Parietal lobe (tissue), 1 donor: ENCODE data around the gene SUOX. TPM values are rescaled to one million over a fixed set of nuclear protein-coding genes. Genes with fewer than 3 reads are reported as not detected.

Source experiments
- total RNA-seq: library from RNA; depleted of rRNA; stranded (reverse); fragments of >200 nt; gene quantifications from one replicate; pipeline ENCODE4 v1.2.3, GENCODE V29; 2014

The SUOX gene
- total RNA-seq: 11.9 TPM

DNA sequence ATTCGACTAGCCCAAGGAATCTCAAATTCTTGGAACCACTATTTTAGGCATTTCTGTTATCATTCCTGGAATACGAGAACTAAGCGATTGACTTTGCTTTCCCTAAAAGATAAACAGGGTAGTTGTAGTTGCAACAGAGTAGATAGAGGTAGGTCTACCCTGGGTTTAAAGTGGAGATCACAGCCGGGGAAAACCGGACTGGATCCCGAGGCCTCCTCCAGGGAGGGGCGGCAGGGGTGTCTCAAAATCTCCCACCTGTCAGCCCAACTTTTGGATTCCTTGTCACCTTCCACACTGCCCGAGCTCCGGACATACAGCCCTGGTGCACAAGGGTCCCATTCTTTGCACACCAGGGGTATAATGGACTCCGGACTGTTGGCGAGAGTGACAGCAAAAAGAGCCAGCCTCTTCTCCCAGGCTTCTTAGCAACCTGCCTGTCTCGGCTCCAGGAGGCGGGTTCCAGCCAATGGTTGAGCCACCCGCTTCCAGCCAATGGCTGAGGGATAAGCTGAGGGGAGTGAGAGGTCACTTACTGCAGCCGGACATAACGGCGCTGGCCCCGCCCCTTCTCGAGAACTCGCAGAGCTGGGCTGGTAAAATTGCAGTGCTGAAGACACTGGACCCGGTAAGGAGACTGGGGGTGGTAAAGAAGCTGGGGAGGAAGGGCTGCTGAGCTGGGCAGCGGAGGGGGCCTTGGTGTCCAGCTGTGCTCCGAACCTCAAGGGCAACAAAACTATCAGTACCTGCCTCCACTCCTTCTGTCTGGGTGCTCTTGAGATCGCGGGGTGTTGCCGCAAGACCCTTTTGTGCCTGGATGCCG lies at the start of gene SUOX:
TSS of gene SUOX (plus strand) at position 562 of the 820 bp plus-strand sequence. CDS start 4,946 bp downstream, outside the sequence.

GRCh38 chr12:55965941-55966407 lies 31.1 kb upstream of the SUOX start, which contains the start of gene PMEL:
Gene PMEL (minus strand): TSS chr12:55966042. CDS start chr12:55966011, 31 bp downstream.

GRCh38 chr12:55966408-55967281 lies 30.4 kb upstream of the SUOX start, which contains the start of gene CDK2:
Gene CDK2 (plus strand): TSS chr12:55966830. CDS start chr12:55967009, 179 bp downstream.

GRCh38 chr12:55973599-55974307 lies 23.3 kb upstream of the SUOX start, which contains the start of gene RAB5B:
Gene RAB5B (plus strand): TSS chr12:55974078. CDS start chr12:55986961, 12,883 bp downstream.

DNA sequence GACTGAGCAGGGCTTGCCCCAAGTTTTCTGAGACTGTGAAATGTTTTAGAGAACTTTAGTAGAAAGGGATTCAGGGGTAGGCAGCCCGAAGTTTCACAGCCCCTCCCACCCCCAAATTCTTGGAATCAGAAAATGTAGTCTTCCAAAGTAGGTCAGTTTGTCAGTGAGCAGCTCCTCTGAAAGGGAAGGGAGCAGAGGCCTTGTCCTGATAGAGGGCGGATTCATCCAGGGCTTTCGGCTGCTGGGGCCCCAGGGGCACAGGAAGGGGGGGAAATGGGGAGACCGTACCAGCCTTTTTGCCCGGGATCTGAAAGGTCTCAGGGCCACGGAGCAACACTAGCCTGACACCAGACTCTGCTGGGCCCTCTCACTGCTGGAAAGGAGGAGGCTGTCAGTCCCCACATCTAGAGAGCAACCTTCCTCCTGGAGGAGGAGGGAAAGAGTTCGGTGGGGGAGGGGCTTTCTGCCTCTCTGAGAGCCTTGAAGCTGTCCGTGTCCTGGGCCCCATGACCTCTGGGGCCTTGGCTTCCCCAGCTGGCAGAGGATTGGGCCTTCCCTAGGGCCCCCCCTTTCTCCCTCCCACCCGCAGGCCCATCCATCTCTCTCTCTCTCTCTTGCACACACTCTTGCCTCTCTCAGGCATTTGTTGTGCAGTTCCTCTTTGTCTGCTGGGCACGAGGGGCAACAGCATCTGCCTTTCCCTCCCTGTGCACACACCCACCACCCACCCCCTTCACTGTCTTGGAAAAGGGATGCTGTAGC lies 23.5 kb downstream of the SUOX start, which contains the start of gene IKZF4:
TSS of gene IKZF4 (plus strand) at position 621 of the 762 bp plus-strand sequence. CDS start 451 bp downstream, outside the sequence.

DNA sequence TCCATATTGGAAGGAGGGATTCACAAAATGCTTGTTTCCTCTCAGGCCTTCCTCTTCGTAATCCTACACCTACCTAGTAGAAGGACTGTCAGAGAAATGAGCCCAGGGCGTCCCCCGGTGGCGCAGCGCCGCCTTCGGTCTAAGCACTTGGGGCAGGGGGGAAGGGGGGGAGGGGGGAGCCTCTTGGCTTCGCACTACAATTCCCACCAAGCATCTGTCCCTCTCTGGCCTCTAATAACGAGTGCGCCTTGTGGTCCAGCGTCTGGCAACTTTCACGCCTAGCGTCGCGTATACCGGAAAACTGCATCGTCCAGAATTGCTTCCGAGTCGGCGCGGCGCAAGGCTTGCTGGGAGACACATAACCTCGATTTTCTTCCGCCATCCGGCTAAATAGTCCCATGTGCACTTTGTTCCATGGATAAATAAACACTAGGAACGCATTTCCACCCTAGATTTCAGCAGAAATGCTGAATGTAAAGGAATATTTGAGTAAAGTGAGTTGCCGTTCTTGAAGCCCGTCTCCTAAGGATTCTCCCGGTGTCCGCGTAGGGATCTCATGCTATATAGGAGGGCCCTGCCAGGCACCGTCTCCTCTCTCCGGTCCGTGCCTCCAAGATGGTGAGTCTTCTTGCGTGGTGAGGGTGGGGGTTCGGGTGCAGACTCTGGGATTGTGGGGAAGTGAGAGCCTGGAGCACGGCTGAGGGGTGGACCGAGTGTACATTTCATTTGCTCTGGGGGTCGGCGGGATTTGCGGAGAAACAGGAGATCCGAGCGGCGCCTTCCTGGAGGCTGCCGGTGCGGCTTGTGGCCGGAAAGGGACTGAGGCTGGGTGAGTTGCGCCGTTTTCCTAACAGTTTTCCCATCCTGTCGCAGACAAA lies 44.7 kb downstream of the SUOX start, which contains the start of gene RPS26:
TSS of gene RPS26 (plus strand) at position 367 of the 878 bp plus-strand sequence. CDS start at position 616, 249 bp downstream.

Other genes starting within 250 kb of the SUOX start
- gene SARNP, start 179.6 kb upstream of the SUOX start, total RNA-seq: 84.2 TPM
- gene ORMDL2, start 179.2 kb upstream of the SUOX start, total RNA-seq: 5.9 TPM
- 31.9 TPM for gene DNAJC14, start 167.7 kb upstream of the SUOX start, total RNA-seq
- not detected for gene MMP19, start 154.3 kb upstream of the SUOX start, total RNA-seq
- gene PYM1, start 69.4 kb upstream of the SUOX start, total RNA-seq: 14.4 TPM
- 13.5 TPM for gene DGKA, start 66.1 kb upstream of the SUOX start, total RNA-seq
- not detected for gene PMEL, start 31.2 kb upstream of the SUOX start, total RNA-seq
- 10.6 TPM for gene CDK2, start 30.4 kb upstream of the SUOX start, total RNA-seq
- gene RAB5B, start 23.2 kb upstream of the SUOX start, total RNA-seq: 62.0 TPM
- 8.5 TPM for gene IKZF4, start 23.8 kb downstream of the SUOX start, total RNA-seq
- 22.8 TPM for gene RPS26, start 44.6 kb downstream of the SUOX start, total RNA-seq
- gene ERBB3, start 82.9 kb downstream of the SUOX start, total RNA-seq: 3.4 TPM
- gene PA2G4, start 107.3 kb downstream of the SUOX start, total RNA-seq: 91.7 TPM
- 1,201 TPM for gene RPL41, start 119.4 kb downstream of the SUOX start, total RNA-seq
- 12.8 TPM for gene ZC3H10, start 121.0 kb downstream of the SUOX start, total RNA-seq
- 24.4 TPM for gene ESYT1, start 131.0 kb downstream of the SUOX start, total RNA-seq
- gene MYL6B, start 155.3 kb downstream of the SUOX start, total RNA-seq: 91.1 TPM
- gene MYL6, start 161.1 kb downstream of the SUOX start, total RNA-seq: 311 TPM
- gene SMARCC2, start 192.2 kb downstream of the SUOX start, total RNA-seq: 149 TPM
- gene RNF41, start 224.6 kb downstream of the SUOX start, total RNA-seq: 77.9 TPM
- 18.5 TPM for gene NABP2, start 227.1 kb downstream of the SUOX start, total RNA-seq
- gene SLC39A5, start 232.8 kb downstream of the SUOX start, total RNA-seq: not detected